ENCODE measurements around the gene TOMM40L.

TOMM40L gene

DNA sequence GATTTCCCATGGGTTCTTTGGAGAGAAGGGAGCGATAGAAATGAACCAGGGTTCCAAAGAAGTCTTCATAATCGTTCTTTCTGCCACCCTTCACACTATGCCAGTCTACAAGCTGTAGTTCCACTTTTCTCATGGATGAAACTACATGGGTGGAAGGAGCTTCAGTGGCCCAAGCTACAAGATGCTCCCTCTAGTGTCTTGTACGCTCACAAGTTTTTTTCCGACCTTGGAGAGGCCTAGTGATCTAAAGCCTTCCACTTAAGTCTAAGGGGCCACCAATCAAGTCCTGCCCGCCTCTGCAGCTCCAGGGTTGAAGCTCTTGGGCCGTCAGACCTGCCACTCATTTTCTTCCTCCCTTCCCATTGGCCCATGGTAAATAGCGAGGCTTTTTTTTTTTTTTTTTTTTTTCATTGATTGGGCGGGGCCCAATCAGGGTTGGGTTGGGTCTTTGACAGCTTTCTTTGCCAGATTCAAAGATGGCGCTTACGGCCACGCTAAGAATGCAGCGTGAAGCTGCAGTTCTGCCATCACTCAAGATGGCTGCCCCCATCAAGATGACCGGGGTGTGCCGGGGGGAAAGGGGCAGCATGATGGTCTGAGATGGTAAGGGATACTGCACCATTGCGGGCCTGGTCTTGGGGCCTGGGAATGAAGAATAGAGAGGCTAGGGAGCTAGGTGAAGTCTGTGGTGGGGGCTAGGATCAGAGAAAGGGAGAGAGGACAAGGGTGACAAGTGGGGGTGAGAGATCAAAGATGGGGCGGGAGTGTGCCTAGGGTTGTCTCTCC, at the start of gene TOMM40L:
TSS of gene TOMM40L (plus strand) at position 527 of the 786 bp plus-strand sequence. CDS start 430 bp downstream, outside the sequence.
- DNase-seq (ENCODE audit: low read depth in 2 of 3, low spot score in 2 of 3), result peak; percentile 55 to 69 (median 64)

DNA sequence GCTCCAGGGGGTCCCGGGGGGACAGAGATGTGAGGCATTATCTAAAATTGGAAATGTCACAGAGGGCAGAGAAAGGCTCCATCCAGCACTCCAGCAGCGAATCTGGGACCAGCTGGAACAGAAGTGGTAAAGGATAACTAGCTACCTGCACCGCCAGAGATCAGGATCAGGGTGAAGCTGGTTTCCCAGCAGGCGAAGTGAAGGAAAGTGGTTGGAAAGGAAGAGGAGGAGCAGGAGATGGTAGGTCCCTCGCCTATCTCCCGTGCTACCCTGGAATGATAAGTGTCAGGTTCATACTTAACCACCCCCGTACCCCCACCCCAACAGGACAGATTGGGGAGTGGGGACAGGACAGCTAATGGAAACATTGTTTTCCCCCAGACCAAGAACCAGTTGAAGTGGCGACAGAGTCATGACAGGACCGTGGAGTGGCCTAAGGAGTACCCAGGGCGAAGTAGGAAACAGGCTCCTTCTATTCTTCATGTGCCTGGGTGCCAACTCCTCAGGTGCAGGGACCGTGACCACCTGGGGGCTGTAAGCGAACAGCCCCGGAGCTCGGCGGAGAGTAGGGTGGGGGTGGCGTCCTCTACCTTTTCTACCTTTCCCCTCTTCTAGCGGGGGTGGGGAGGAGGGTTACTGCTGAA, 49.3 kb upstream of the TOMM40L start:
- DNase-seq (ENCODE audit: low read depth in 2 of 3, low spot score in 2 of 3), result no peak

DNA sequence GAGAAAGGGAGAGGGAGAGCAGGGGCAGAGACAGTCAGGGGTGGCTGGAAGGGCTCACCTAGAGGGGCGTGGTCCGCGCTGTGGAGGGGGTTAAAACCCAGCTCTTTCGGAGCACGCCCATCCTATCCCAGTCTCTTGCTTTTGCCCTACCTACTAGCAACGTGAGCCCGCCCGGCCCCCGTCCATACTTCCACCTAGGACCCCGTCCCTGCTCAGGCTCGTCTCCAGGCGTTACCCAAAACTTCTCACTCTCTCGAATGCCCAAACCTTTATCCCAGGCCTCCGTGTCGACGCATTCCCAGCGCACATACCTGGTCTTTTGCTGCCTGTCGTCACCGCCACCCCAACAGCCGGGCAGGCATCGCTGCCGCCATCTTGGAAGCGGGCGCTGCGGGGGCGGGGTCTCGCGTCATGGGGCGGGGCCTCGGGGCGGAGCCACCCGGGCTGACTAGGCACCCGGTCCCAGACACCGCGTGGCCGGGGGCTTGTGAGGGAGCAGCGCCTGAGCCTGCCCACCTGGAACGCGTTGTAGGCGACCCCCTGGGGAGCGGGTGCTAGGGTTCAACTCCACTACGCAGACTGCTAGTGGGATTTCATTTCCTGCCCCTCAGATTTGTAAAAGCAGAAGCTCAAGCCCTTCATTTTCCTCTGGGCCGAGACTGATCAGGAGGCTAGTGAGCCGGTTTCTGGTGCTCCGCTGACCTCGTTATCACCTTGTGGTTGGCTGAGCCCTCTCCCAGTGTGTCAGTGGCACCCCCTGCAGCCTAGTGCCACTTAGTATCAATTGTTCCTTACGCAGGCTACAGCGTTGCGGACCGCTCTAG, 48.5 kb upstream of the TOMM40L start, which contains the start of gene B4GALT3:
TSS of gene B4GALT3 (minus strand) at position 396 of the 824 bp plus-strand sequence. CDS start 1,447 bp downstream, outside the sequence.
- peak; percentile 86 to 99 (median 99) for DNase-seq (ENCODE audit: low read depth in 2 of 3, low spot score in 2 of 3)

DNA sequence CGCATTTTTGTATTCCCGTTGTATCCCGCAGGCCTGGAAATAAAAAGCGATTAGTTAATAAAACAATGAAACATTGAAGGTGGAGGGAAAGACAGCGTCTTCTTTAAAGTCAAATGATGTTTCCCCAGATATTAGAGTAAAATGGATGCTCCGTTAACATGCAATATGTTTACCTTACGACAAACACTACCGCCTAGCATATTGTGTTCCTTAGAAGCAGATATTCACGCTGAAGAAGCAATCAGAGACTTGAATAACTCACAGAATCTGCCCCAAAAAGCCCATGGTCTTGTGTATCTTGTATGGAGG, 48.0 kb upstream of the TOMM40L start:
- DNase-seq (ENCODE audit: low read depth in 2 of 3, low spot score in 2 of 3), result no peak

DNA sequence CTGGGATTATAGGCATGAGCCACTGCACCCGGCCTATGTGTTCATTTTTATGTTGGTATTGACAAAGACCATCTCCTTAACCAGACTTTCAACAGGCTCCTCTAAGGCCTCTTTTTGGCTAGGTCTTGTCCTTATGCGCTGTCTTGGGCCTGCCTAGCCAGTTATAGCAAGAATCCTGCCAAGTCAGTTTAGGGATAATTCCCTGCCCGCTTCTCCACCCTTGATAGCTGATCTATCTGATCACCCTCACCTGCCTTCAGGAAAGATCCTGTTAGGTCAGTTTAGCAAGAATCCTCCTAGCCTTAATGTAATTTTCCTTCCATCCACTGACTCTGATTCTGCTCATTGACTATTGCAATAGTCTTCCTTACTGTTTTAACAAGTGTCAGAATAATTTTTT, 46.2 kb upstream of the TOMM40L start:
- DNase-seq (ENCODE audit: low read depth in 2 of 3, low spot score in 2 of 3), result no peak

DNA sequence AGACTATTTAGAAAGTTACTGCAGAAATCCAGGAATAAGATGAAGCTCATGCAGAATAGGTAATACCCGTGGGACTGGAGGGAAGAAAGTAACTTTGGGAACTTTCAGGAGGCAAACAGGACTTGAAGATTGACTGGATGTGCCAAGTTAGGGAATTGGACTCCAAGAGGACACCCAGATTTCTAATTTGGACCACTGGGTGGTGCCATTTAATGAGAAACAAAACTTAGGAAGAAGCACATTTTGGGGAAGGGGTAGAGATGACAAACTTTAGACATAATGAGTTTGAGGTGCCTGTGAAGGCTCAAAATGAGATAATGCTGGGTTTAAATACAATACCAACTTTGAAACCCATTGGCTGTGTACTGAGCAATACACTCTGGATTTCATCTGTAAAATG, 45.2 kb upstream of the TOMM40L start:
- no peak for DNase-seq (ENCODE audit: low read depth in 2 of 3, low spot score in 2 of 3)

DNA sequence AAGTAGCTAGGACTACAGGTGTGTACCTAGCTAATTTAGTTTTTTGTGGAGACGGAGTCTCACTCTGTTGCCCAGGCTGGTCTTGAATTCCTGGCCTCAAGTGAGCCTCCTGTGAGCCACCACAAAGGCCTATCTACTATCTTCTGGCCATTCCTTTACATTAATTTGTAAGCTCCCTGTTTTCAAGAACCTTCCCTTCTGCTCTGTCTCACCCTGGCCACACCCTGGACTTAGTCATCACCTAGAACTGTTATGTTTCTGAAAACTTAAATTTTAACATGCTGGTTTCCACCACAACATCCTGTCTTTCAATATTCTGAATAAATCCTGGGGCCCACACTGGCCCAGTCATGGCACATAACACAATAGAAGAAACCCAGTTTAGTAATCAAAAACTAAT, 43.6 kb upstream of the TOMM40L start:
- no peak for DNase-seq (ENCODE audit: low read depth in 2 of 3, low spot score in 2 of 3)

DNA sequence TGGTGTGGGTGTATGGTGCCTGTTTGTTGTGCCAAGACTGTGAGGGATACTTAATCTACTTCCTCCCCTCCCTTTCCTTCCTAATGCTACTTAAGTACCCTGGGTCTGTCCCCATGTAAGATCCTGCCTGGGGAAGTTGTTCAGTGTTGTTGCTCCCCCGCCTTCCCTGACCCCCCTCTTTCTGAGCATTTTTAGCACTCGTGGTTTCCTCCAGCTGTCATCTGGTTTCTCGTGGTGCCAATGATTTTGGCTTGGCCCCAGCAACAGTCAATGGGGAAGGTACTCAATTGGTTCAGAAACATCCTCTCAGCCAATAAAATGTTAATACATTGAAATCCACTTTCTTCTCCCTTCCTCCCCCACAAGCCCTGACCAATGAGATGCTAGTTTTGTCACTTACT, 40.6 kb upstream of the TOMM40L start:
- no peak for DNase-seq (ENCODE audit: low read depth in 2 of 3, low spot score in 2 of 3)

DNA sequence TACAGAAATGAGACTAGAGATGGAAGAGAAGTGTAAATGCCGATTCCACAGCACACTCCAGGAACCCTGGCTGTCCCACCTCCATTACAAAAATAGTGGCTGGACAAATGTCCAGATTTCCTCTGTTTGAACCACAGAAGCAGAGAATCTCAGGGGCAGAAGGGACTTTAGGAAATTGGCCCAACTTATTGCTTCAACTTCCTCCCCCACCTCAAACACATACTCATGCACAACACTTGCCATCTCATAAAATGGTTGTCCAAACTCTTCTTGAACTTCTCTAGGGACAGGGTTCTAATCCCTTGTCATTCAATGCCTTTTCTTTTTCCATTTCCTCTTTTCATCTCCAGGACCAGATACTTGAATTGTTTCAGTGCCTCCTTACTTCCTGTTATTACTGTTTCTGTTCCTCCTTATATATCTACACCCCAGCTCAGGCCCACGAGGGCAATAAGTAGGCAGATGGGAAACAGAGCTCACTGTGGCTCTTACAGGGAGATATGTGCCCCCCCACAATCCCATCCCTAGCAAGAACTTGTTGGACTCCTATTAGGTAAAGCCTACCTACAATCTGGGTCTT, 40.0 kb upstream of the TOMM40L start:
- no peak for DNase-seq (ENCODE audit: low read depth in 2 of 3, low spot score in 2 of 3)

DNA sequence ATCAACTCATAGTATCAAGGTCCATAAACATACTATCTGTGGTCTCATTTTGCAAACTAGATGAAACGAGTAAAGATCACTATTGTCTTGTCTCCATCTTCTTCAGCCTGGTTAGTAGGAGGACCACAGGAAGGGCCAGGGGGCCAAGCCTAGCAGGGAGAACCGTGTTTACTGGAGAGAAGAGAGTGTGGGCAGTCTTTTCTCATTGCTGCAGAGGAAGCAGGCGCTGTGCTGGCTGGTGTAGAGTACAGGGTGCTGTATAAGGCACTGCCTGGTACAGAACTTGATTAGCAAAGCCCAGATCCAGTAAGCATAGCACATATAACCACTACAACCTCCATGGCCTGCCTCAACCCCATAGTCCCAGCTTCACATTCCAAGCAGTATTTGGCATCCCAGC, 38.5 kb upstream of the TOMM40L start:
- DNase-seq (ENCODE audit: low read depth in 2 of 3, low spot score in 2 of 3), result no peak

DNA sequence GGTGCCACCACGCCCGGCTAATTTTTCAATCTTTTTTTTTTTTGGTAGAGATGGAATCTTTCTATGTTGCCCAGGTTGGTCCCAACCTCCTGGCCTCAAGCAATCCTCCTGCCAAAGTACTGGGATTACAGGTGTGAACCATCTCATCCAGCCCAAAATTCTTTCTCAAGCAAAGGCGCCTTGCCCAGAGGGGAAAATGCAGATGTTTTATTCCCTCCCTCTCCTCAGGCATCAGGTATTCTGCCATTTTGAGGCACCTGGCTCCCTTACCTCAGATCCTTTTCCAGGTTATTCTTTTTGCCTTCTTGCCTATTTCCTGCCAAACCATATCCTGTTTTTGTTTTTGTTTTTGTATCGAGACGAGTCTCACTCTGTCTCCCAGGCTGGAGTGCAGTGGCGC, 37.5 kb upstream of the TOMM40L start:
- DNase-seq (ENCODE audit: low read depth in 2 of 3, low spot score in 2 of 3), result no peak

DNA sequence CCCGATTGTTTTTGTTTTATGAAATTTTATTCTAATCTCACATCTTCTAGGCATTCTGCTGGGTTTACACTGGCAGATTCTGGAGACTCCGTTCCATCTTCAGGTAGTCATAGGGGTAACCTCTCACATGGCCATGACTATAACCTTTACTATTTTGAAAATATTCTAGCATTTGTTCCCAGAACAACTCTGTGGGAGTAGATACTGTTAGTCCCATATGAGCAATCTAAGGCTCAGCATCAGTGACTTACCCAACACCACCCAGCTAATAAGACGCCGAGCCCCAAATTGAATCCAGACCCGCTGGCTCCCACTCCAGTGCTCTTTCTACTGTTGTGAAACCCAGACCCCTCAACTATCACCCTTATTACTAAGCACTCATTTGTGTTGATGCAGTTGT, 36.8 kb upstream of the TOMM40L start:
- no peak for DNase-seq (ENCODE audit: low read depth in 2 of 3, low spot score in 2 of 3)

DNA sequence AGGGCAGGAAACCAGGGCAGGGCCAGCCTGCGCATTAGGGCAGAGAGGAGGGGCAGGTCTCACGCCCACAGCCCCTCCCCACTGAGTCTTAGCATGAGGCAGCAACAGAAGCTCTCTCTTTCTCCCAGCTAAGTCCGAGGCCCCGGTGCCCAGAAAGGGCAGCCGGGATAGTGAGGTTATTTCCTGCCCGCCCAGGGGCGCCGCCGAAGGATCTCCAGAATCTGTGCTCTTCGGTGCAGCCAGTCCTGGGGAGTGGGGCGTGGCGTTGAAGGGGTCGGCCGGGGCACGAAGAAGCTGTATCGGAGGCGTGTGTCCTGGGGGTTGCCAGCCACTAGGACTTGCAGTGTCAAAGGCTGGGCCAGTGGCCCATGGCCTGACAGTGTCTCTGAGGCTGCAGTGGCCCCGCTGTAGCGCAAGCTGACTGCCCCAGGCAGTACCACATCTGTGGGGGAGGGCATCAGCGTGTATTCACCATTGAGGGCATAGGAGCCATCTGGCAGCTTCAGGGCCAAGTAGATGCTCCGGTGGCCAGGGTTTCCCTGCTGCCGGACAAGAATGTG, 34.8 kb upstream of the TOMM40L start:
- no peak for DNase-seq (ENCODE audit: low read depth in 2 of 3, low spot score in 2 of 3)

DNA sequence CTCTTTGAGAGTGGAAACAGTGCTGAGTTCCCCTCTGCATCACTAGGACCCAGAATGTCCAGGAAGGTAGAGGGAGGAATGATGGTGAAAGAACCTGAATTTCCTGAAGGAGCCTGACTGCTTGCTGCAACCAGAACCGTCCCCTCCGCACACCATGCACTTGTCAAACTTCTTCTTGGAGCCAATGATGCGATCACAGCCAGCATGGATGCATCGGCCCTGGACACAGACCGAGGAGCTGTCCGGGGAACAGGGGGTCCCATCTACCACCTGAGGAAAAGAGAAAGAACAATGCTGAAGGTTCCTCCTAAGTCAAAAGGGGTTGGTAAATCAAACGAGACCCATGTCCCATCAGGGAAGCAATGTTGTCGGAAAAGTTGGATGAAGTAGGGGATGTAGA, 33.9 kb upstream of the TOMM40L start:
- no peak for DNase-seq (ENCODE audit: low read depth in 2 of 3, low spot score in 2 of 3)

DNA sequence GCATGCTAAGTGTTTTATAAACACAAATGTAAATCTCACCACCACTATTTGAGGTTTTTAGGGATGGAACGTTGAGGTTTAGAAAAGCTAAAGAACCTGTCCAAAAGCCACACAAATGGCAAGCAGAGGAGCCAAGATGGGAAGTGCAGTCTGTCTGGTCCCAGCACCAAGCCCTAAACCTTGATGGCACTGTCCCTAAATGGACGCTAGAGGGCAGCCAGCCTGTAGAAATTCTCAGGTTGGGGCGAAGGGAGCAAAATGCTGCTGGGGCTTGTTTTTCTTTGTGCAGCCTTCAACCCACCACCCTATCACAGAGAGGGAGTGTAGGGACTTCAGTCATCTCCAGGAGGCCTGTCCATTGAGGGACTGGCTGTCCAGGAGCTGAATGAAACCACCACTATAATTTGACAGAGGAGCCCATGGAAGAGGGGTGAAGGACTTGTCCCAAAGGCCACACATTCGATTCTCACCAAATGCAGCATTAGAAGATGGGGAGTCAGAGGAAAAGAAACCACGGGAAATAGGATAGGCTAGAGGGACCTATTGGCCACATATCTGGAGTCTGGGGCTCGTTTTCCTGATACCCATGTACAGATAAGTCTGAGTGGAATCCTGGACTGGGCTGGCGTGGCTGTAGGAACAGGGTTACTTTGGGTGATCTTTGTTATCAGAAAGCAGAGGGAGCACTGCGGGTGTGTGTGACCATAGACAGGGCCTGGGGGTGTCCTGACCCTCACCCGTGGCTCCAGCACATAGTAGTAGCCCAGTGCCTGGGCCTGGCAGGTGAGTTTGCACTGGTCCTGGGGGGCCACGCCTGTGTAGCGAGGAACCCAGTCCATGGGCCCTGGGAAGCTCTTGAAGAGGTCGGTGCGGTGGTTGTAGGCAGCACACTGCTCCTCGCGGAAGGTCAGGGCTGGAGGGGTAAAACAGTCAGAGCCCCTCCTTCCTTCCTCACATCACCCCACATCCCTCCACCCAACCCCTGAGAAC, 33.1 kb upstream of the TOMM40L start:
- DNase-seq (ENCODE audit: low read depth in 2 of 3, low spot score in 2 of 3), result no peak

DNA sequence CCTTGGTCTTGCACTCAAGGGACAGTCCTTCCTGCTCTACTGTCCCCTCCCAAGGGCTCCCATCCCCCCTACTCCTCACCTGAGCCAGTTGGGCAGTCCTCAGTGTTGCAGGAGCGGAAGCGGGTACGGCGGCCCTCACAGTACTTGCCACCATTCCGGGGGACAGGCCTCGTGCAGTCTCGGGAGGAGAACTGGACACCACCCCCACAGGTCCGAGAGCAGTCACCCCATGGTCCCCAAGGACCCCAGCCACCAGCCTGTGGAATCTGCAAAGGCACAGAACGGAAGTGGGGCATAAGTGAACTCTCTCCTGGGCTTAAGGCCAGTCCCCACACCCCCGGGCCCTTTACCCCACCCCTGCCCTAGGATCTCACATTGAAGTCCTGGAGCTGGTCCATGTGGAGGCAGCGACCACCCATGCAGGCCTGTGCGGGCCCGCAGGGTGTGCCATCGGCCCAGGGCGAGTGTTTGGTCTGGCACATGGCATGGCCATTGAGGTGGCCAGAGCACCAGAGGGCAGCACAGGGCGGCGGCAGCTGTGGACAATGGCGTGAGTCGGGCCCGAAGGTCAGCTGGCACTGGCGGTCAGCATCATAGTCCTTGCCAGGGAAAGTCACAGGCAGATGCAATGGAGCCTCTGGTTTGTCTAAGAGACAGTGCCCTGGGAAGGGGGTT, 32.2 kb upstream of the TOMM40L start:
- no peak for DNase-seq (ENCODE audit: low read depth in 2 of 3, low spot score in 2 of 3)

DNA sequence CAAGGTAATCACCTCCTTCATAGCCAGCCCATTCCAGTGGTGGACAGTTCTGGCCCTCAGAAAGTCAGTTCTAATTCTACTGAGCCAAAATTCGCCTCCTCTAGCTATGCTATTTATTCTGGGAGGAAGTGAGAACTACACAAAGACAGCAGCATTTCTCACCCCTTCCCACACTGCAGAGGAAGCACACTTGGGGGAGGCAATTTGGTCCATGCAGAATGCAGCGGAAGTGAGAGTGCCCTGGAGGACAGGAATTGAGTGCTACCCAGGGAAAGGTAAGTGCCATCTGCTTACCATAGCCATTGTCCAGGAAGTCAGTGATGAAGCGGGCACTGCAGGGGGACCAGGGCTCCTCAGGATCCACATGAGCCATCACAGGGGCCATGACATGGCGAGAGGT, 30.7 kb upstream of the TOMM40L start:
- DNase-seq (ENCODE audit: low read depth in 2 of 3, low spot score in 2 of 3), result no peak

DNA sequence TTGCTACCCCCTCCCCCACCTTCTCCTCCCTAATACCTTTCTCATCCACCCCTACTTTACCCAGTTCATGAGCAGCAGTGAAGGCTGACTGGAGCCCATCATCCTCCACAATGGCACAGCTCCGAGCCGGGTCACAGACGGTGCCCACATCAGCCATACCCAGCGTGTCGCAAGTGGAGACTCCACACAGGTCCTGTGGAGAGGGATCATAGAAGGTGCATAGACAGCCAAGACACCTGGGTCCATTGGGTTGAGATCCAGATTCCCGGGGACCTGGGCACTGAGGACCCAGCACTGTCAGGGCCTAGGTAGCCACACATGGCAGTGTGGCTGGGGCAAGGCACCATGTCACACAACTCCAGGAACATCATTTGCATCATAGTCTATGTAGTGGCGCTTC, 29.7 kb upstream of the TOMM40L start:
- DNase-seq (ENCODE audit: low read depth in 2 of 3, low spot score in 2 of 3), result no peak

All from activated CD8-positive, alpha-beta memory T cell treated with anti-CD3 and anti-CD28 coated beads for 48 hours (primary cell).